GM12878 (cell line): ENCODE results near the gene GALNT15. TPM values are rescaled to one million over a fixed set of nuclear protein-coding genes. Genes with fewer than 3 reads are reported as not detected.

Source experiments
- ATAC-seq: fragments of 200-7000 bp; cut with Tn5 transposase; 3 replicates; pipeline ENCODE4 v1.9.1; 2020; ENCODE audit warnings: mild to moderate bottlenecking, moderate library complexity
- BruUV-seq: library from RNA; stranded (reverse); fragments of 400-500 nt; replicated peaks from 2 replicates; lab custom pipeline; 2021; lab: Mats Ljungman, UMichigan
- CTCF ChIA-PET: fragments of 300-600 bp; sonication (Branson Sonifier 250); formaldehyde crosslinking; extraction: SDS; loops from one replicate; lab custom pipeline; 2021; ENCODE audit warnings: inconsistent platforms; lab: Yijun Ruan, JAX
- POLR2A ChIA-PET: fragments of 350-600 bp; formaldehyde crosslinking; extraction: SDS; loops from one replicate; lab custom pipeline; 2021; ENCODE audit warnings: inconsistent platforms; lab: Charles Lee
- RAD21 ChIA-PET: fragments of 300-600 bp; sonication (Branson Sonifier 250); formaldehyde crosslinking; loops from one replicate; lab custom pipeline; 2023; ENCODE audit warnings: antibody characterized with exemption; ENCODE audit not compliant: unreplicated experiment; lab: Charles Lee
- SMC1A ChIA-PET: fragments of 300-600 bp; sonication (Branson Sonifier 250); formaldehyde crosslinking; loops from one replicate; lab custom pipeline; 2023; ENCODE audit not compliant: unreplicated experiment, uncharacterized antibody; lab: Charles Lee
- DNase-seq: peaks from one replicate; pipeline ENCODE4 v3.0.0-alpha.2; 2011; ENCODE audit warnings: low read depth, low spot score
- FAIRE-seq: peaks from 3 replicates; lab custom pipeline; 2011; peaks lifted over from hg19 to GRCh38; lab: Jason Lieb, UNC
- H2AFZ ChIP-seq: 2 replicates; pipeline ENCODE4 v1.6.0; 2011; ENCODE audit warnings: low read depth, low read length, control low read depth; ENCODE audit not compliant: control insufficient read depth
- H3K27ac ChIP-seq: 2 replicates; pipeline ENCODE4 v1.5.1; 2011; ENCODE audit warnings: control low read depth; ENCODE audit not compliant: control insufficient read depth, insufficient read depth
- H3K27me3 ChIP-seq, 2 experiments: replicated peaks in 1 of 2; 2 replicates each; pipeline versions ENCODE4 v1.6.0 to v1.6.1; 2011; ENCODE audit warnings: low read length in 1 of 2; ENCODE audit not compliant: control insufficient read depth in 2 of 2, insufficient read depth in 2 of 2
- H3K36me3 ChIP-seq, 2 experiments: 2 replicates each; pipeline ENCODE4 v1.5.1; 2011; ENCODE audit warnings: low read length in 1 of 2; ENCODE audit not compliant: control insufficient read depth in 2 of 2, insufficient read depth in 2 of 2
- H3K4me1 ChIP-seq: 2 replicates; pipeline ENCODE4 v1.6.1; 2011; ENCODE audit warnings: mild to moderate bottlenecking, low read length, moderate library complexity, mixed read lengths; ENCODE audit not compliant: control insufficient read depth, insufficient read depth
- H3K4me2 ChIP-seq: 2 replicates; pipeline ENCODE4 v1.6.0; 2011; ENCODE audit warnings: control low read depth; ENCODE audit not compliant: control insufficient read depth, insufficient read depth
- H3K4me3 ChIP-seq: fragments of 200-600 bp; sonication (generic); 2 replicates; pipeline ENCODE4 v1.5.1; 2016
- H3K79me2 ChIP-seq: 2 replicates; pipeline ENCODE4 v1.6.0; 2011; ENCODE audit warnings: low read length; ENCODE audit not compliant: control insufficient read depth, insufficient read depth
- H3K9ac ChIP-seq: 2 replicates; pipeline ENCODE4 v1.8.0; 2011; ENCODE audit warnings: low read length, control low read depth, mixed read lengths; ENCODE audit not compliant: control insufficient read depth, insufficient read depth
- H3K9me3 ChIP-seq: replicated peaks from 3 replicates; pipeline ENCODE4 v1.5.1; 2011; ENCODE audit warnings: mild to moderate bottlenecking, low read length; ENCODE audit not compliant: control insufficient read depth, insufficient read depth
- H4K20me1 ChIP-seq: 2 replicates; pipeline ENCODE4 v1.6.0; 2011; ENCODE audit not compliant: control insufficient read depth, insufficient read depth
- CHD2 ChIP-seq: IDR thresholded peaks from 2 replicates; pipeline ENCODE4 v1.6.1; 2011; ENCODE audit warnings: low read depth, low read length, improper control_type of control experiment, borderline replicate concordance
- ESRRA ChIP-seq: IDR thresholded peaks from 2 replicates; pipeline ENCODE4 v1.6.1; 2012; ENCODE audit warnings: mild to moderate bottlenecking, low read length, improper control_type of control experiment
- FOS ChIP-seq: IDR thresholded peaks from 3 replicates; pipeline ENCODE4 v1.6.1; 2011; ENCODE audit warnings: borderline replicate concordance; ENCODE audit not compliant: insufficient read length; ENCODE audit errors: extremely low read depth
- FOXK2 ChIP-seq: fragments of 450-650 bp; IDR thresholded peaks from 2 replicates; pipeline ENCODE4 v1.6.1; 2017; ENCODE audit warnings: mild to moderate bottlenecking, moderate library complexity
- NFYA ChIP-seq: IDR thresholded peaks from 2 replicates; pipeline ENCODE4 v1.6.1; 2011; ENCODE audit warnings: low read depth, mild to moderate bottlenecking, low read length, improper control_type of control experiment, borderline replicate concordance
- POLR2A ChIP-seq: IDR thresholded peaks from 2 replicates; pipeline ENCODE4 v1.6.1; 2011; ENCODE audit warnings: low read depth, mild to moderate bottlenecking, low read length
- POU2F2 ChIP-seq: IDR thresholded peaks from 3 replicates; pipeline ENCODE4 v1.6.1; 2011; ENCODE audit warnings: low read depth, mild to moderate bottlenecking, low read length, borderline replicate concordance
- RFX5 ChIP-seq: IDR thresholded peaks from 2 replicates; pipeline ENCODE4 v1.6.1; 2011; ENCODE audit warnings: low read depth, low read length, improper control_type of control experiment
- SREBF2 ChIP-seq: IDR thresholded peaks from 2 replicates; pipeline ENCODE4 v1.6.1; 2012; ENCODE audit warnings: mild to moderate bottlenecking, low read length
- TAF1 ChIP-seq: IDR thresholded peaks from 2 replicates; pipeline ENCODE4 v1.6.1; 2011; ENCODE audit warnings: mild to moderate bottlenecking, low read depth, low read length, borderline replicate concordance
- WGBS: methylation state at CpG from one replicate; pipeline ENCODE4 v1.1.6; 2016; ENCODE audit warnings: low lambda C conversion rate; ENCODE audit not compliant: insufficient replicate concordance, insufficient coverage; ENCODE audit errors: missing lambda C conversion rate; 5-methylcytosine and 5-hydroxymethylcytosine counted together
- in situ Hi-C: fragments of 300-500 bp; cut with MboI; formaldehyde crosslinking; loops from 9 replicates; pipeline ENCODE4 v1.14.3; 2018; ENCODE audit warnings: mixed read lengths
- intact Hi-C: fragments of 100-400 bp; cut with micrococcal nuclease; formaldehyde crosslinking; loops from one replicate; pipeline ENCODE4 v1.14.2; 2022; ENCODE audit not compliant: unreplicated experiment
- polyA plus RNA-seq, 11 experiments: library from polyadenylated mRNA; depleted of rRNA in 4 of 11; unstranded in 6 of 11; stranded (reverse) in 5 of 11; fragments of >200 nt; fragmentation: Nextera tagmentation in 4 of 11; fragmentation: Illumina TruSeq in 1 of 11; extraction: Ambion mirVana in 4 of 11; extraction: Trizol in 1 of 11; gene quantifications; 1 replicate in 1 of 11; 2 replicates in 10 of 11; pipeline versions ENCODE4 v1.2.1 to v1.2.3, GENCODE V29; 2011 to 2016; ENCODE audit warnings: inconsistent platforms in 2 of 11, missing spikeins in 2 of 11, low read depth in 1 of 11
- total RNA-seq, 4 experiments: library from RNA; depleted of rRNA in 3 of 4; stranded (reverse); fragments of >200 nt in 3 of 4; fragmentation: Illumina TruSeq in 1 of 4; extraction: Trizol in 1 of 4; gene quantifications; 2 replicates each; pipeline versions ENCODE4 v1.2.1 to v1.2.3, GENCODE V29; 2013 to 2021
- TF ChIP-seq, protein P1 (sequence below): fragments of 450-650 bp; IDR thresholded peaks from 2 replicates; pipeline ENCODE4 v1.6.1; 2017; ENCODE audit warnings: mild to moderate bottlenecking, moderate library complexity
- TF ChIP-seq, protein P2 (sequence below): fragments of 450-650 bp; IDR thresholded peaks from 2 replicates; pipeline ENCODE4 v1.6.1; 2016; ENCODE audit warnings: mild to moderate bottlenecking, moderate library complexity, borderline replicate concordance
- TF ChIP-seq, protein P3 (sequence below): fragments of 450-650 bp; IDR thresholded peaks from 2 replicates; pipeline ENCODE4 v1.6.1; 2017; ENCODE audit warnings: low read depth, mild to moderate bottlenecking, moderate library complexity

Gene GALNT15
- total and polyA plus RNA-seq, 10 of the 15 experiments (the other 5 are each of a cell fraction or from before 2014, with no cell fraction given) = 0.03 to 0.05 TPM; not detected in 8

DNA sequence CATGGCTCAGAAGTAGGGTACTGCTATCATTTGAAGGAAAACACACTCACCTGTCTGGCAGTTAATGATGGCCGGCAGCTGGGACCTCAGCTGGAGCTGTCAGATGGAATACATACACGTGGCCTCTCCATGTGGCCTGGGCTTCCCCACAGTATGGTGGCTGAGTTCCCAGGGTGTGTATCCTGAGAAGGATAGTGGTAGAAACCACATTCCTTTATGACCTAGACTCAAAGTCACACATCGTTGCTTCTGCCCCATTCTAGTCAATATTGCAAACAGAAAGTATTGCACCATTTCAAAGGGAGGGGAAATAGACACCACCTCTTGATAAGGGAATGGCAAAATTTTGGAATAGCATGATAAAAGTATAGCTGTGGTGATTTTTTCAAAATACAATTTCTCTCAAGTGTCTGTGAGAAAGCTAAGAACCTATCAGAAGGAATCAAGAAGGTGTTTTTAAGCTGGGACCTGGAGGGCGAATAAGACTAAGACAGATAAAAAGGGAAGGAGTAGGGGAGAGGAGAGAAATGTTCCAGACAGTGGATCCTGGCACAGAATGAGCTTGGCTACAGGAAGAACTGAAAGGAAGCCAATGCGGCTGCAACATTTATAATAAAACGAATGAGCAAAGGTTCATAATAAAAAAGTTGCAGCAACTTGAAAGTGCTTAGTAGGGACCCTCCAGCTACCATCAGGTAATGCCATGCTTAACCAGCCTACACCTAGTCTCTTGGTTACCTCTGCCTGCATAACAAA lies 40.1 kb upstream of the GALNT15 start:
- intact Hi-C loops (no loop called here), in situ Hi-C loops (no loop called here)
- no peak overlapping the region for H3K4me2 ChIP-seq
- H3K9me3 ChIP-seq = no peaks in the 10 kb centered on the region; the same call in 2 of the 3 replicates
- BruUV-seq = no TSS peak
- no peaks in the 10 kb centered on the region for H4K20me1 ChIP-seq
- H3K4me3 ChIP-seq = no peak overlapping the region
- POLR2A ChIA-PET = no interaction called here
- TF ChIP-seq FOXK2 = no peak
- no peak for TF ChIP-seq SREBF2
- TF ChIP-seq, protein P1, sequence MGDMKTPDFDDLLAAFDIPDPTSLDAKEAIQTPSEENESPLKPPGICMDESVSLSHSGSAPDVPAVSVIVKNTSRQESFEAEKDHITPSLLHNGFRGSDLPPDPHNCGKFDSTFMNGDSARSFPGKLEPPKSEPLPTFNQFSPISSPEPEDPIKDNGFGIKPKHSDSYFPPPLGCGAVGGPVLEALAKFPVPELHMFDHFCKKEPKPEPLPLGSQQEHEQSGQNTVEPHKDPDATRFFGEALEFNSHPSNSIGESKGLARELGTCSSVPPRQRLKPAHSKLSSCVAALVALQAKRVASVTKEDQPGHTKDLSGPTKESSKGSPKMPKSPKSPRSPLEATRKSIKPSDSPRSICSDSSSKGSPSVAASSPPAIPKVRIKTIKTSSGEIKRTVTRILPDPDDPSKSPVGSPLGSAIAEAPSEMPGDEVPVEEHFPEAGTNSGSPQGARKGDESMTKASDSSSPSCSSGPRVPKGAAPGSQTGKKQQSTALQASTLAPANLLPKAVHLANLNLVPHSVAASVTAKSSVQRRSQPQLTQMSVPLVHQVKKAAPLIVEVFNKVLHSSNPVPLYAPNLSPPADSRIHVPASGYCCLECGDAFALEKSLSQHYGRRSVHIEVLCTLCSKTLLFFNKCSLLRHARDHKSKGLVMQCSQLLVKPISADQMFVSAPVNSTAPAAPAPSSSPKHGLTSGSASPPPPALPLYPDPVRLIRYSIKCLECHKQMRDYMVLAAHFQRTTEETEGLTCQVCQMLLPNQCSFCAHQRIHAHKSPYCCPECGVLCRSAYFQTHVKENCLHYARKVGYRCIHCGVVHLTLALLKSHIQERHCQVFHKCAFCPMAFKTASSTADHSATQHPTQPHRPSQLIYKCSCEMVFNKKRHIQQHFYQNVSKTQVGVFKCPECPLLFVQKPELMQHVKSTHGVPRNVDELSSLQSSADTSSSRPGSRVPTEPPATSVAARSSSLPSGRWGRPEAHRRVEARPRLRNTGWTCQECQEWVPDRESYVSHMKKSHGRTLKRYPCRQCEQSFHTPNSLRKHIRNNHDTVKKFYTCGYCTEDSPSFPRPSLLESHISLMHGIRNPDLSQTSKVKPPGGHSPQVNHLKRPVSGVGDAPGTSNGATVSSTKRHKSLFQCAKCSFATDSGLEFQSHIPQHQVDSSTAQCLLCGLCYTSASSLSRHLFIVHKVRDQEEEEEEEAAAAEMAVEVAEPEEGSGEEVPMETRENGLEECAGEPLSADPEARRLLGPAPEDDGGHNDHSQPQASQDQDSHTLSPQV = no peak
- no peak for TF ChIP-seq FOS
- TF ChIP-seq ESRRA = no peak
- TF ChIP-seq POLR2A = no peak
- no peak for TF ChIP-seq CHD2
- TF ChIP-seq, protein P2, sequence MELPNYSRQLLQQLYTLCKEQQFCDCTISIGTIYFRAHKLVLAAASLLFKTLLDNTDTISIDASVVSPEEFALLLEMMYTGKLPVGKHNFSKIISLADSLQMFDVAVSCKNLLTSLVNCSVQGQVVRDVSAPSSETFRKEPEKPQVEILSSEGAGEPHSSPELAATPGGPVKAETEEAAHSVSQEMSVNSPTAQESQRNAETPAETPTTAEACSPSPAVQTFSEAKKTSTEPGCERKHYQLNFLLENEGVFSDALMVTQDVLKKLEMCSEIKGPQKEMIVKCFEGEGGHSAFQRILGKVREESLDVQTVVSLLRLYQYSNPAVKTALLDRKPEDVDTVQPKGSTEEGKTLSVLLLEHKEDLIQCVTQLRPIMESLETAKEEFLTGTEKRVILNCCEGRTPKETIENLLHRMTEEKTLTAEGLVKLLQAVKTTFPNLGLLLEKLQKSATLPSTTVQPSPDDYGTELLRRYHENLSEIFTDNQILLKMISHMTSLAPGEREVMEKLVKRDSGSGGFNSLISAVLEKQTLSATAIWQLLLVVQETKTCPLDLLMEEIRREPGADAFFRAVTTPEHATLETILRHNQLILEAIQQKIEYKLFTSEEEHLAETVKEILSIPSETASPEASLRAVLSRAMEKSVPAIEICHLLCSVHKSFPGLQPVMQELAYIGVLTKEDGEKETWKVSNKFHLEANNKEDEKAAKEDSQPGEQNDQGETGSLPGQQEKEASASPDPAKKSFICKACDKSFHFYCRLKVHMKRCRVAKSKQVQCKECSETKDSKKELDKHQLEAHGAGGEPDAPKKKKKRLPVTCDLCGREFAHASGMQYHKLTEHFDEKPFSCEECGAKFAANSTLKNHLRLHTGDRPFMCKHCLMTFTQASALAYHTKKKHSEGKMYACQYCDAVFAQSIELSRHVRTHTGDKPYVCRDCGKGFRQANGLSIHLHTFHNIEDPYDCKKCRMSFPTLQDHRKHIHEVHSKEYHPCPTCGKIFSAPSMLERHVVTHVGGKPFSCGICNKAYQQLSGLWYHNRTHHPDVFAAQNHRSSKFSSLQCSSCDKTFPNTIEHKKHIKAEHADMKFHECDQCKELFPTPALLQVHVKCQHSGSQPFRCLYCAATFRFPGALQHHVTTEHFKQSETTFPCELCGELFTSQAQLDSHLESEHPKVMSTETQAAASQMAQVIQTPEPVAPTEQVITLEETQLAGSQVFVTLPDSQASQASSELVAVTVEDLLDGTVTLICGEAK = no peak
- TF ChIP-seq NFYA = no peak
- TF ChIP-seq, protein P3, sequence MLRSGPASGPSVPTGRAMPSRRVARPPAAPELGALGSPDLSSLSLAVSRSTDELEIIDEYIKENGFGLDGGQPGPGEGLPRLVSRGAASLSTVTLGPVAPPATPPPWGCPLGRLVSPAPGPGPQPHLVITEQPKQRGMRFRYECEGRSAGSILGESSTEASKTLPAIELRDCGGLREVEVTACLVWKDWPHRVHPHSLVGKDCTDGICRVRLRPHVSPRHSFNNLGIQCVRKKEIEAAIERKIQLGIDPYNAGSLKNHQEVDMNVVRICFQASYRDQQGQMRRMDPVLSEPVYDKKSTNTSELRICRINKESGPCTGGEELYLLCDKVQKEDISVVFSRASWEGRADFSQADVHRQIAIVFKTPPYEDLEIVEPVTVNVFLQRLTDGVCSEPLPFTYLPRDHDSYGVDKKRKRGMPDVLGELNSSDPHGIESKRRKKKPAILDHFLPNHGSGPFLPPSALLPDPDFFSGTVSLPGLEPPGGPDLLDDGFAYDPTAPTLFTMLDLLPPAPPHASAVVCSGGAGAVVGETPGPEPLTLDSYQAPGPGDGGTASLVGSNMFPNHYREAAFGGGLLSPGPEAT = no peak
- no peak for TF ChIP-seq RFX5
- TF ChIP-seq TAF1 = no peak
- no peak for TF ChIP-seq POU2F2
- DNase-seq (no peak), FAIRE-seq (no peak), ATAC-seq (no peak)
- H3K27me3 ChIP-seq = no peaks in the 10 kb centered on the region; a peak in 1 of 4 replicates
- H3K36me3 ChIP-seq = no peaks in the 10 kb centered on the region
- SMC1A ChIA-PET = interaction anchor here (1.0 to 3.5 kb wide), 2 partner anchors 13 to 16 kb away, joined by 3 to 13 read pairs; no protein-coding TSS in a partner anchor
- H3K27ac ChIP-seq = no peak overlapping the region
- H3K4me1 ChIP-seq = no peaks in the 10 kb centered on the region
- H3K79me2 ChIP-seq = no peaks in the 10 kb centered on the region
- 37% methylated on average over 6 of the region's 6 CpGs for WGBS
- no peak overlapping the region for H2AFZ ChIP-seq
- RAD21 ChIA-PET = interaction anchor here (1.2 kb wide), 1 partner anchor 85 kb away, joined by 3 read pairs; no protein-coding TSS in a partner anchor
- H3K9ac ChIP-seq = no peak overlapping the region
- CTCF ChIA-PET = interaction anchor here (1.1 to 1.6 kb wide), 2 partner anchors 14 to 85 kb away, joined by 3 to 4 read pairs; no protein-coding TSS in a partner anchor
